ENCODE data around the gene GPR153.

Gene GPR153

GRCh38 chr1:6287029-6287428 is 26.1 kb upstream of the GPR153 start:
- no peak for DNase-seq

- DNase-seq: no peak
These were observed 25.4 kb upstream of the GPR153 start for GRCh38 chr1:6286266-6286665.

GRCh38 chr1:6285336-6285735 is 24.4 kb upstream of the GPR153 start:
- no peak for DNase-seq

- no peak for DNase-seq
These were observed 21.8 kb upstream of the GPR153 start for GRCh38 chr1:6282577-6283270.

GRCh38 chr1:6281511-6282402 is 20.9 kb upstream of the GPR153 start:
- no peak for DNase-seq

- no peak for DNase-seq
These were observed 20.0 kb upstream of the GPR153 start for GRCh38 chr1:6280761-6281451.

GRCh38 chr1:6279613-6280383 is 18.9 kb upstream of the GPR153 start:
- no peak for DNase-seq

GRCh38 chr1:6279066-6279465 is 18.2 kb upstream of the GPR153 start:
- no peak for DNase-seq

GRCh38 chr1:6278263-6278662 is 17.4 kb upstream of the GPR153 start:
- DNase-seq: no peak

GRCh38 chr1:6276811-6277555 is 16.1 kb upstream of the GPR153 start:
- DNase-seq: no peak

- peak in 18 of 56 donors; percentile 8 to 55 (median 21) for DNase-seq
These were observed 15.2 kb upstream of the GPR153 start for GRCh38 chr1:6275826-6276782.

- no peak for DNase-seq
These were observed 13.8 kb upstream of the GPR153 start for GRCh38 chr1:6274622-6275139.

- DNase-seq: no peak
These were observed 13.2 kb upstream of the GPR153 start for GRCh38 chr1:6274102-6274501.

- DNase-seq: peak in 50 of 56 donors; percentile 3 to 82 (median 44)
These were observed 12.5 kb upstream of the GPR153 start for GRCh38 chr1:6273380-6273891.

- DNase-seq: no peak
These were observed 12.0 kb upstream of the GPR153 start for GRCh38 chr1:6272868-6273267.

GRCh38 chr1:6272452-6272851 is 11.6 kb upstream of the GPR153 start:
- DNase-seq: no peak

GRCh38 chr1:6271554-6271953 is 10.7 kb upstream of the GPR153 start:
- no peak for DNase-seq

- DNase-seq: no peak
These were observed 10.1 kb upstream of the GPR153 start for GRCh38 chr1:6271006-6271405.

GRCh38 chr1:6270401-6270800 is 9.5 kb upstream of the GPR153 start:
- DNase-seq: no peak
